ENCODE measurements around the gene MCL1.

DNA sequence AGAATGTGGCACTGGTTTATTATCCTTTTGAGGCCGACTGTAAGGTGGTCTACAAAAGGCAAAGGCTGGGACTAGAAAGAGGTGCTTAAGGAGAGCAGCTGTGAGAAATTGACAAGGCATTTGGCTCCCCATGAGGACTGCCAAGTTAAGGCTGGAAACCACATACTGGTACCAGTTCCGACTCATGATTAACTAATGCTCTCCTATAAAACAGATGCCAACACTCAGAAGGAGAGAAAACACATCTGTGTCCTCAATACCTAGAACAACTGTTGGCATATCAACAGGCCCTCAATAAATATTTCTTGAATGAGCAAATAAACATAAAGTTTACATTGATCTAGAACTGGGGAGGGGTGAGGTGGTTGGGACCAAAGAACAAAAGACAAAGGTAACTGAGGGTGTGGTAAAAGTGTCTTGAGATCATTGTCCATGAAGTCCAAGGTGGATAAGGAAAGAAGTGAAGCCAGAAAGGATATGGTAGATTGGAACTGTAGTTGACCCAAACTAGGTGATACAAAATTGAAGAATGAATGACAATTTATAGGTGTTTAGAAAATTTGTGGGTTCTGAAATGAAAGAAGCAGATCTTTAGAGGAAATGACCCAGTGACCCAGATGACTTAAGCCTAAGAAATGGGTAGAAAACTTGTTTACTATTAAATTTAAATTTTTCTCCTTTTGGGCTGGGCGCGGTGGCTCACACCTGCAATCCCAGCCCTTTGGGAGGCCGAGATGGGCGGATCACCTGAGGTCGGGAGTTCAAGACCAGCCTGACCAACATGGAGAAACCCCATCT lies 16.9 kb upstream of the MCL1 start:
- TF ChIP-seq, protein P1, sequence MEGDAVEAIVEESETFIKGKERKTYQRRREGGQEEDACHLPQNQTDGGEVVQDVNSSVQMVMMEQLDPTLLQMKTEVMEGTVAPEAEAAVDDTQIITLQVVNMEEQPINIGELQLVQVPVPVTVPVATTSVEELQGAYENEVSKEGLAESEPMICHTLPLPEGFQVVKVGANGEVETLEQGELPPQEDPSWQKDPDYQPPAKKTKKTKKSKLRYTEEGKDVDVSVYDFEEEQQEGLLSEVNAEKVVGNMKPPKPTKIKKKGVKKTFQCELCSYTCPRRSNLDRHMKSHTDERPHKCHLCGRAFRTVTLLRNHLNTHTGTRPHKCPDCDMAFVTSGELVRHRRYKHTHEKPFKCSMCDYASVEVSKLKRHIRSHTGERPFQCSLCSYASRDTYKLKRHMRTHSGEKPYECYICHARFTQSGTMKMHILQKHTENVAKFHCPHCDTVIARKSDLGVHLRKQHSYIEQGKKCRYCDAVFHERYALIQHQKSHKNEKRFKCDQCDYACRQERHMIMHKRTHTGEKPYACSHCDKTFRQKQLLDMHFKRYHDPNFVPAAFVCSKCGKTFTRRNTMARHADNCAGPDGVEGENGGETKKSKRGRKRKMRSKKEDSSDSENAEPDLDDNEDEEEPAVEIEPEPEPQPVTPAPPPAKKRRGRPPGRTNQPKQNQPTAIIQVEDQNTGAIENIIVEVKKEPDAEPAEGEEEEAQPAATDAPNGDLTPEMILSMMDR (IDR thresholded peaks at IDR 0.05; ENCODE audit: low read depth, low read length) = no peak
- TF ChIP-seq POLR2A (IDR thresholded peaks at IDR 0.05; ENCODE audit: extremely low read depth, insufficient read length) = no peak
